CD4-positive, alpha-beta T cell treated with Interleukin-17A for 4 hours (primary cell): ENCODE data around the gene SMO.

Experiments
- DNase-seq: peaks from one replicate; pipeline ENCODE4 v3.0.0-alpha.2; 2020; ENCODE audit warnings: mixed read lengths

SMO gene

GRCh38 chr7:129188372-129188891 is at the start of gene SMO:
TSS of gene SMO (plus strand) at chr7:129188633. CDS start at chr7:129189152, 519 bp downstream.
- DNase-seq: peak; percentile 19

GRCh38 chr7:129143724-129144094 is 44.7 kb upstream of the SMO start:
- DNase-seq: no peak

DNA sequence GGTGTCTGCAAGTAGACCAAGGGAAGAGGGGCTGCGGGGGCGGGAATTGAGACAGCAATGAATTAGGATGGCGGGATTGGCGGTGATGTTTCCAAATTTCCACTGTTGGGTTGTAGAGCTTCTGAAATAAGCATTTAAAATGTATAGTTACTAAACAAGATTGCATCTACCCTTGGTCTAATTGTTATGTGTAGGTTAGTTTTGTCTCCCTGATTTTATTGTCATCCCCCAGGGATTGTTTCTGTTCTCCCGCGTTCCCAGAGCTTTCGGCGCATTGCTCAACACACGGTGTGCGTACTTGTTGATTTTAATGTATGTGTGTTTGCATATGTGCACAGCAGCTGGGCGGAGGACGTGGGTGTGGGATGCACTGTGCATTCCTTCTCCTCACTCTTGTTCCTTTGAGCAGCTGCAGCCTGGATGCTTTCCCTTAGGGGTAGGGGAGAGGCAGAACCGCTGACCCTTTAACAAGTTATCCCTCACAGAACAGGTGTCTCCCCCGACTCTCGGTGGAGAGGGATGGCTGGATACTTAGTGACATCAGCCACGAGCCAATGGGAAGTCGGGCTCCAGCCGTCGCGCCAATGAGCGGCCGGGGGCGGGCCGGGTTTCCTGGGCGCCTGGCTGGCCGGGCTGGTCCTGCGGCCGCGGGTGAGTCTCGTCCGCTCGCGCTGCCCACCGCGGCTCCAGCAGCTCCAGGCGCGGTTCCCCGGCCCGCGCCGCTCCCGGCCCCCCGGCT is 44.2 kb upstream of the SMO start, which contains the start of gene TSPAN33:
TSPAN33 (plus strand) TSS at position 613 of the 739 bp plus-strand sequence. CDS start 274 bp downstream, outside the sequence.
- DNase-seq: peak; percentile 67

DNA sequence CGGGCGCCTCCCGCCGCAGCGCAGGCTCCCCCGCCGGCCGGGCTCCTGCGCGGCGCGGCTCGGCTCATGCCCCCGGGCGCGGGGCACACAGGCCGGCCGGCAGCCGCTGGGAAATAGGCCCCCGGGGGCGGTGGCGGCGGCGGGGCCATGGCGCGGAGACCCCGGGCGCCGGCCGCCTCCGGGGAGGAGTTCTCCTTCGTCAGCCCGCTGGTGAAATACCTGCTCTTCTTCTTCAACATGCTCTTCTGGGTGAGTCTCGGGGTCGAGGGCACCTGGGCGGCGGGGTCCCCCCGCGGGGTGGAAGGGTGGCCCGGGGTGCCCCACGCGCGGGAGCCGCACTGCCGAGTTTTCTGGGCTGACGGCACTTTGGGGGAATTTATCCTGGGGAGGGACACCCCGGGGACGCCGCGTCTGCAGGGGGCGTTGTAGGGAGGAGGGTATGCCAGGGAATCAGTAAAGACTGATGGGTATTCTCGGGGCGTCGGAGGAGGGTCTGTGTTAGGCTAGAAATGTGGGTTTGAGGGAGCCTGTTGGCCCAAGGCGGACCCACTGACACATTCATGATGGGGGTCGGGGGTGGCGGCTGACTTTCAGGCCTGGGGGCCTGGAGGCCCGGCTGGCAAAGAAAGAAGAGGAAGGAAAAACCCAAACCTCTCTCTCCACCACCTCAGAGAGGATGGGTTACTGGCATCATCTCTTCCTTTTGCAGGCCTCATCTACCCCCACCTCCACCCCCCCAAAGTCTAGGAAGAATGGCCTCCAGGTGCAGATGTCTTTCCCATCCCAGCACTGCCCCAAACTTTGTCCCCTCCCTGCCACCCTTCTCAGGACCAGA is 43.4 kb upstream of the SMO start:
- DNase-seq: peak; percentile 23

- DNase-seq: no peak
Measured at GRCh38 chr7:129146237-129146979, 42.0 kb upstream of the SMO start.

DNA sequence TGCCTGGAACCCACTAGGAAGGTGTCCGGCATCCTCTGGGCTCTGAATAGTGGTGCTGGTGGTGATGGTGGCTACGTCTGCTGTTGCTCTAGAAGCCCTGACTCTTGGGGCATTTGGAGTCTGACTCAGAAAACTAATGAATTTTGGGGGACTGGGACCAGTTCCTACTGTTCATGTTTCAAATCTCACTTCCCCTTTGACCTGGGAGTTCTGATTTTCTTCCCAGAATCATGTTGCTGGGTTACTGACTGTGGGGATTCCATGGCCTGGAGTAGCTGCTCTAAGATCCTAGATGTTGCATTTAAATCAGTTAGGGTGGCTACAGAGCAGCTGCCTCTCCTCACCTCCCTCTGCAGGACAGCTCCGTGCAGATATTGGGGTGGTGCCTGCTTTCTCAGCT is 40.7 kb upstream of the SMO start:
- no peak for DNase-seq

DNA sequence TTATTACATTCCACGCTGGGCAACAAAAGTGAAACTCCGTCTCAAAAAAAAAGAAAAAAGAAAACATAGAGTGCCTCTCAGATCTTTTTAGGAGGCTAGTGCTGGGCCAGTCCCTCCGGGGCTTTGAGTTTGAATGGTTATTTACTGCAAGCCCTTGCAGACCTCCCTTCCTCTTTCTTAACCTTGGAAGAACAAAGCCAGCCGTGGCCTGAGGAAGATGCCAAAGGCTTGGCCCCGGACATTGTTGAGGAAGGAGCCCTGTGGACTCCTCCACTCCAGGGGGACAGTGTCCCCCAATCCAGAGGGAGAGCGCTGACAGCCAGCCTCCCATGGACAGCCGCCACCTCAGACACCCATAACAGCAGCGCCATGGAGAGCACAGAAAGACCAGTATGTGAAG is 38.9 kb upstream of the SMO start:
- DNase-seq: no peak

- DNase-seq: no peak
Measured at GRCh38 chr7:129150199-129150996, 38.0 kb upstream of the SMO start.

GRCh38 chr7:129157651-129158050 is 30.8 kb upstream of the SMO start:
- DNase-seq: no peak

- no peak for DNase-seq
Measured at GRCh38 chr7:129159539-129159938, 28.9 kb upstream of the SMO start.

DNA sequence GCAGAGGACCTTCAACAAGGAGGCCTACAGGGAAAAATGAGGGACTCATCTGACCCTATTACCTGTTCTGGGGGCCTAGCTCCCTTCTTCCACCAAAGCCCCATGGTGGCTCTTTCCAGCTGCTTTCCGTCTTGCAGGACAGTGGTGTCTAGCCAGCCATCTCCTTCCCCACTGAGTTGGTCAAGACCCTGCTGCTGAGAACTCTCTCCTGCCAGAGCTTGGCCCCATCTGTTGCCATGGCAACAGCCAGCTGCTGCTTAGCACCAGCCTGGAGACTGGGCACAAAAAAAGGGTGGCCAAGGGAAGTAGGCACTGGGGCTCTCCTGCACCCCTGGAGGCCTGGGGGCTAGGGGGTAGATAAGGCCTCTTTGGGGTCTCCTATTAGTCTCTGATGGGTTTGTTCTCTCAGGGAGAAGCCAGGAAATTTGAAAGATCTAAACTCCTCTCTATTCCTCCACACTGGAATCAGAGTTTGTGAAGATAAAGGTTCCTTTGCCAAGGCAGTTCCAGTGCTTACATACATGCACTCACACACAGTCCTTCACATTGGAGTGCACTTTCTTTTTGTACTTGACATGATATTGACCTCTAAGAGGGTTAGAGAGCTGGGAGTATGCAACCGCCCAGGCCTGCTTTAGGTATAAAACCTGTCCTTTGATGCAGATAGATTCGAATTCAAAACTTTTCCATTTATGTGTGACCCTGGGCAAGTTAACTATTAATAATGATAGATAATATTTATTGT is 28.1 kb upstream of the SMO start:
- no peak for DNase-seq

DNA sequence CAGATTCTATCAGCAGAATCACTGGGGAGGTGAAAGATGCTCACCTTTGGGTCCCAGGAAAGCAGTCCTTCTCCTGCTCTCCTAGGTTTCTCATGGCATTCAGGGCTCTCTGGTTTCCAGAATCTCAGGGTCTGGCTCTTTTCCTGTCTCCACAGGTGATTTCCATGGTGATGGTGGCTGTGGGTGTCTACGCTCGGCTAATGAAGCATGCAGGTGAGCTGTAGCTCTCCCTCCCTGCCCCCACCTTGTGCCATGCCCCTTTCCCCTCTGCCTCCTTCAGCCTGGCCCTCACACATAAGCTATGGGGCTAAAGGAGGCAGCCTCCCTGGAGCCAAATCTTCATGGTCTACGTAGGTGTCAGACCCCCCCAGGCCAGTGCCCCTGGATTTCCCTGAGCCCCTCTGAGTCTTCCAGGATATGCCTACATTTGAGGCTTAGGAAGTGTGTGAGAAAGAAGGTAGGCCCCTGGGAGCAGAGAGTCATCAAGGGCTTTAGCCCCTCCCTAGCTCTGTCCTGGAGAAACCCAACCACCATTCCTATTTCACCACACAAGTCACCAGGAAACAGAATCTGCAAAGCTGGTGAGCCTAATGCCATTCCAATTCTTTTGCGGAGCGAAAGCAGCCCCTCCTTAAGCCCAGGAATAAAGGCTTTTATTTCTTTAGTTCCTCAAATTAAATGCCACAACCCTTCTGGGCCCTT is 26.8 kb upstream of the SMO start:
- DNase-seq: no peak

DNA sequence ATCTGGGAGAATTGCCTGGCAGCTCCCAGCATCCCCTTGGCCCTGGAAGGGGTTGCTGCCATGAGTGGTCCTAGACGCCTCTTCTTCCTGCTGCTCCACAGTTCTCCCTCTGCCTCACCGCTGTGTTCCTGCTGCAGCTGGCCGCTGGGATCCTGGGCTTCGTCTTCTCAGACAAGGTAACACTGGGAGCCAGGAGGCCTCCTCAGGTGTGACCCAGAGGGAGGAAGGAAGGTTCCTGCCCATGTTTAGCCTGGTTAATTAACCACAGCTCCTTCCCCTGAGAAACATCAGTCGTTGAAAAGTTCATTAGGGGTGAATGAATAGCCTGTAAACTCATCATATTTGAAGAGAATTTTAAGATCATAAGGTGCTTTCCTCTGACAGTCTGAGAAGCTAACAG is 25.7 kb upstream of the SMO start:
- DNase-seq: no peak

GRCh38 chr7:129163875-129164544 is 24.4 kb upstream of the SMO start:
- DNase-seq: peak; percentile 21

GRCh38 chr7:129166745-129167144 is 21.7 kb upstream of the SMO start:
- no peak for DNase-seq

- no peak for DNase-seq
Measured at GRCh38 chr7:129167817-129168216, 20.6 kb upstream of the SMO start.

GRCh38 chr7:129168231-129169021 is 20.0 kb upstream of the SMO start:
- DNase-seq: no peak

DNA sequence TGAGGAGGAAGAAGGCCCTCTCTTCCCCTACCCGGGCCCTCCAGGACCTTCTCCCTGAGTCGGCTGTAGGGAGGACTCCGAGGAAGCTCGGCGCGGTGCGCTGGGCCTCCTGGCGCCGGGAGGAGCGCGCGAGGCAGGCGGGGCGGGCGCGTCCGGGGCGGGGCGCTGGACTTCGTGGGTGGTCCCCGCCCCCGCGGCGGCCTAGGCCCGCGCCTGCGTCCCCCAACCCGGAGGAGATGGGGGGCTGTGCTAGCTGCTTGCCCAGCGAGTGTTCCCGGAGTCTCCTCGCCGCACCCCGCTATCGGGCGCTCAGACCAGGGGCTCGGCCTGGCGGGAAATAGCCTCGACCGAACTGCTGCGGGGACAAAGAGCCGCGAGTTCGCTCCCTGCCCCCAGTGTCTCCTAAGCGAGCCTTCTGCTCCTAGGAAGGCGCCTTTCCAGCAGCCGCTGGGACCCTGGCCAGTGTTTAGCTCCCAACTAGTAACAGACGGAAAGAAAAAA is 19.2 kb upstream of the SMO start:
- peak; percentile 63 for DNase-seq
